ENCODE measurements around the gene NOPCHAP1. TPM values are rescaled to one million over a fixed set of nuclear protein-coding genes. Genes with fewer than 3 reads are reported as not detected.

The NOPCHAP1 gene
- total RNA-seq, 2 donors from 2014 or later, result 20.6 to 30.2 TPM

GRCh38 chr12:105018012-105018411 lies 31.9 kb downstream of the NOPCHAP1 start:
- Mint-ChIP-seq H3K4me1 (ENCODE audit: low read depth in 2 of 2) (no peaks in the 10 kb centered on the region), H3K4me3 (no peak overlapping the region), H3K27me3 (no peaks in the 10 kb centered on the region), H3K36me3 (no peaks in the 10 kb centered on the region), H3K27ac (no peak overlapping the region), H3K9me3 (no peaks in the 10 kb centered on the region)
- ATAC-seq, result no peak
- no peak for DNase-seq (ENCODE audit: low spot score)

GRCh38 chr12:105018776-105019175 lies 32.7 kb downstream of the NOPCHAP1 start:
- no peaks in the 10 kb centered on the region for H3K9me3 Mint-ChIP-seq
- H3K27me3 Mint-ChIP-seq, result no peaks in the 10 kb centered on the region
- DNase-seq (ENCODE audit: low spot score) (no peak), ATAC-seq (no peak)
- H3K36me3 Mint-ChIP-seq, result no peaks in the 10 kb centered on the region
- H3K27ac Mint-ChIP-seq, result no peak overlapping the region
- no peak overlapping the region for H3K4me3 Mint-ChIP-seq
- H3K4me1 Mint-ChIP-seq (ENCODE audit: low read depth in 2 of 2), result no peaks in the 10 kb centered on the region

- Mint-ChIP-seq H3K4me3 (no peak overlapping the region), H3K27ac (no peak overlapping the region), H3K4me1 (ENCODE audit: low read depth in 2 of 2) (no peaks in the 10 kb centered on the region), H3K36me3 (no peaks in the 10 kb centered on the region), H3K27me3 (no peaks in the 10 kb centered on the region), H3K9me3 (no peaks in the 10 kb centered on the region)
- no peak for ATAC-seq
- no peak for DNase-seq (ENCODE audit: low spot score)
Observed at GRCh38 chr12:105020241-105020962, 34.3 kb downstream of the NOPCHAP1 start.

- Mint-ChIP-seq H3K4me1 (ENCODE audit: low read depth in 2 of 2) (no peaks in the 10 kb centered on the region), H3K27me3 (no peaks in the 10 kb centered on the region), H3K27ac (no peak overlapping the region), H3K4me3 (no peak overlapping the region), H3K9me3 (no peaks in the 10 kb centered on the region), H3K36me3 (no peaks in the 10 kb centered on the region)
- no peak for DNase-seq (ENCODE audit: low spot score)
- no peak for ATAC-seq
Observed at GRCh38 chr12:105024928-105025327, 38.8 kb downstream of the NOPCHAP1 start.

- Mint-ChIP-seq H3K27ac (no peak overlapping the region), H3K36me3 (no peaks in the 10 kb centered on the region), H3K4me3 (no peak overlapping the region), H3K9me3 (no peaks in the 10 kb centered on the region), H3K4me1 (ENCODE audit: low read depth in 2 of 2) (peaks cover under 1 to 2% of the 10 kb centered on the region in 2 donors), H3K27me3 (no peaks in the 10 kb centered on the region)
- no peak for DNase-seq (ENCODE audit: low spot score)
- no peak for ATAC-seq
Observed at GRCh38 chr12:105025890-105026289, 39.8 kb downstream of the NOPCHAP1 start.

GRCh38 chr12:105026411-105026810 lies 40.3 kb downstream of the NOPCHAP1 start:
- H3K4me3 Mint-ChIP-seq, result no peak overlapping the region
- H3K27ac Mint-ChIP-seq, result no peak overlapping the region
- no peaks in the 10 kb centered on the region for H3K27me3 Mint-ChIP-seq
- H3K9me3 Mint-ChIP-seq, result no peaks in the 10 kb centered on the region
- no peaks in the 10 kb centered on the region for H3K36me3 Mint-ChIP-seq
- H3K4me1 Mint-ChIP-seq (ENCODE audit: low read depth in 2 of 2), result peaks cover 5 to 7% of the 10 kb centered on the region in 2 donors
- no peak for DNase-seq (ENCODE audit: low spot score)
- ATAC-seq, result no peak

GRCh38 chr12:105030820-105031807 lies 45.0 kb downstream of the NOPCHAP1 start:
- Mint-ChIP-seq H3K36me3 (no peaks in the 10 kb centered on the region), H3K9me3 (no peaks in the 10 kb centered on the region), H3K4me3 (peak overlapping the region; percentile 40), H3K27me3 (no peaks in the 10 kb centered on the region), H3K27ac (peak overlapping the region in 1 of 2 donors; percentile 26), H3K4me1 (ENCODE audit: low read depth in 2 of 2) (peaks cover 7 to 12% of the 10 kb centered on the region in 2 donors)
- ATAC-seq (no peak), DNase-seq (ENCODE audit: low spot score) (no peak)

- Mint-ChIP-seq H3K36me3 (no peaks in the 10 kb centered on the region), H3K27ac (no peak overlapping the region), H3K4me1 (ENCODE audit: low read depth in 2 of 2) (peaks cover 10 to 17% of the 10 kb centered on the region in 2 donors)
Observed at GRCh38 chr12:105032703-105033357, 46.7 kb downstream of the NOPCHAP1 start.

GRCh38 chr12:105033851-105034250 lies 47.7 kb downstream of the NOPCHAP1 start:
- no peaks in the 10 kb centered on the region for H3K36me3 Mint-ChIP-seq
- no peaks in the 10 kb centered on the region for H3K9me3 Mint-ChIP-seq
- no peak overlapping the region for H3K4me3 Mint-ChIP-seq
- H3K4me1 Mint-ChIP-seq (ENCODE audit: low read depth in 2 of 2), result peaks cover 10 to 22% of the 10 kb centered on the region in 2 donors
- ATAC-seq, result no peak
- DNase-seq (ENCODE audit: low spot score), result no peak
- H3K27ac Mint-ChIP-seq, result no peak overlapping the region
- no peaks in the 10 kb centered on the region for H3K27me3 Mint-ChIP-seq

More at GRCh38 chr12:105032703-105033357, 46.7 kb downstream of the NOPCHAP1 start:
- Mint-ChIP-seq H3K9me3 (no peaks in the 10 kb centered on the region), H3K27me3 (no peaks in the 10 kb centered on the region), H3K4me3 (no peak overlapping the region)
- ATAC-seq (no peak), DNase-seq (ENCODE audit: low spot score) (no peak)

Other genes starting within 250 kb of the NOPCHAP1 start
- gene SLC41A2, start 28.0 kb upstream of the NOPCHAP1 start, total RNA-seq, result 10 to 100 TPM; 14.9 to 17.6 TPM
- gene ALDH1L2, start 98.1 kb downstream of the NOPCHAP1 start, total RNA-seq, result under 1 TPM; 0.22 to 0.29 TPM
- 10 to 100 TPM; 42.8 to 48.2 TPM for gene WASHC4, start 121.4 kb downstream of the NOPCHAP1 start, total RNA-seq
- 10 to 100 TPM; 13.2 to 26.4 TPM for gene APPL2, start 249.9 kb downstream of the NOPCHAP1 start, total RNA-seq